Upper lobe of left lung (tissue), 6 donors: ENCODE data around the gene AKR7A3. TPM values are rescaled to one million over a fixed set of nuclear protein-coding genes. Genes with fewer than 3 reads are reported as not detected.
A peak's percentile ranks its signal among the peaks of the same experiment; 100 is the strongest.

ENCODE experiments used
- ATAC-seq, 2 donors: fragments of 200-7000 bp; cut with Tn5 transposase; one replicate each; pipeline ENCODE4 v1.9.1; 2022; ENCODE audit warnings: mild to moderate bottlenecking in 2 of 2, moderate library complexity in 2 of 2; ENCODE audit not compliant: low FRiP score in 2 of 2
- DNase-seq, 2 donors: peaks; one replicate each; pipeline ENCODE4 v3.0.0-alpha.2; 2019 to 2020
- H3K27ac ChIP-seq, 4 donors: fragments of 200-600 bp; sonication (generic); one replicate each; pipeline ENCODE4 v1.5.1; 2016 to 2019
- H3K27me3 ChIP-seq, 4 donors: fragments of 200-600 bp; sonication (generic); one replicate each; pipeline ENCODE4 v1.5.1; 2017 to 2019
- H3K36me3 ChIP-seq, 4 donors: fragments of 200-600 bp; sonication (generic); one replicate each; pipeline ENCODE4 v1.5.1; 2016 to 2019
- H3K4me1 ChIP-seq, 4 donors: fragments of 200-600 bp; sonication (generic); one replicate each; pipeline ENCODE4 v1.5.1; 2018 to 2019
- H3K4me3 ChIP-seq, 4 donors: fragments of 200-600 bp; sonication (generic); one replicate each; pipeline ENCODE4 v1.5.1; 2017 to 2019; ENCODE audit warnings: mild to moderate bottlenecking in 2 of 4, moderate library complexity in 1 of 4
- H3K9me3 ChIP-seq, 4 donors: fragments of 200-600 bp; sonication (generic); one replicate each; pipeline ENCODE4 v1.5.1; 2018 to 2019
- CTCF ChIP-seq, 6 experiments: fragments of 450-650 bp in 4 of 6; fragments of 200-600 bp in 2 of 6; sonication (generic) in 2 of 6; IDR thresholded peaks; one replicate each; pipeline ENCODE4 v1.5.1; 2016 to 2019; ENCODE audit warnings: antibody characterized with exemption in 6 of 6
- EP300 ChIP-seq, 4 donors: sonication (generic); formaldehyde crosslinking; IDR thresholded peaks; one replicate each; pipeline ENCODE4 v1.5.1; 2017; ENCODE audit warnings: antibody characterized with exemption in 4 of 4, control low read depth in 2 of 4
- POLR2A ChIP-seq, 4 donors: fragments of 450-650 bp; IDR thresholded peaks; one replicate each; pipeline ENCODE4 v1.5.1; 2016 to 2017; ENCODE audit warnings: antibody characterized with exemption in 4 of 4, mild to moderate bottlenecking in 2 of 4
- POLR2AphosphoS5 ChIP-seq, 2 donors: sonication (generic); formaldehyde crosslinking; IDR thresholded peaks; one replicate each; pipeline ENCODE4 v1.5.1; 2017; ENCODE audit warnings: antibody characterized with exemption in 2 of 2
- WGBS, 2 donors: methylation state at CpG; one replicate each; pipeline ENCODE4 v1.1.5; 2017 to 2018; 5-methylcytosine and 5-hydroxymethylcytosine counted together
- total RNA-seq, 6 donors: library from RNA; depleted of rRNA in 4 of 6; stranded (reverse); fragments of >200 nt in 4 of 6; gene quantifications; one replicate each; pipeline versions ENCODE4 v1.1.0 to v1.2.1, GENCODE V29; 2016 to 2021
- donor health status: DM: no; HTN: no; CAD: no; lungs with moderate emphysema.
- donor health status: DM: no; HTN: yes; CAD: no; lungs with severe emphysema.

Gene AKR7A3
- total RNA-seq, 6 donors from 2014 or later, result 0.91 to 9.4 (median 1.0) TPM; not detected in 1

GRCh38 chr1:19332832-19333231 is 44.3 kb upstream of the AKR7A3 start:
- Histone ChIP-seq H3K4me1 (no peaks in the 10 kb centered on the region), H3K27ac (no peak overlapping the region), H3K9me3 (no peaks in the 10 kb centered on the region), H3K4me3 (no peak overlapping the region), H3K27me3 (no peaks in the 10 kb centered on the region), H3K36me3 (peaks cover 0 to 37% (median 27%) of the 10 kb centered on the region in 4 donors)
- 91 to 92% methylated on average over 8 to 12 of the region's 12 CpGs for WGBS, 2 donors
- TF ChIP-seq POLR2A (IDR thresholded peaks at IDR 0.05), result no peak
- TF ChIP-seq POLR2AphosphoS5 (IDR thresholded peaks at IDR 0.05), result no peak
- DNase-seq (no peak), ATAC-seq (no peak)

- H3K36me3 ChIP-seq, result peaks cover 0 to 46% (median 35%) of the 10 kb centered on the region in 4 donors
- H3K4me1 ChIP-seq, result no peaks in the 10 kb centered on the region
- H3K4me3 ChIP-seq, result no peak overlapping the region
- no peak overlapping the region for H3K27ac ChIP-seq
- 92 to 93% methylated on average over 7 to 13 of the region's 13 CpGs for WGBS, 2 donors
- no peaks in the 10 kb centered on the region for H3K9me3 ChIP-seq
- TF ChIP-seq EP300 (IDR thresholded peaks at IDR 0.05), result no peak
- TF ChIP-seq POLR2A (IDR thresholded peaks at IDR 0.05), result no peak
- no peak for TF ChIP-seq POLR2AphosphoS5 (IDR thresholded peaks at IDR 0.05)
- TF ChIP-seq CTCF (IDR thresholded peaks at IDR 0.05), result no peak
- ATAC-seq (no peak), DNase-seq (no peak)
- H3K27me3 ChIP-seq, result no peaks in the 10 kb centered on the region
These were observed 42.8 kb upstream of the AKR7A3 start for GRCh38 chr1:19331262-19331878.

GRCh38 chr1:19330449-19331135 is 42.0 kb upstream of the AKR7A3 start:
- Histone ChIP-seq H3K36me3 (peaks cover 0 to 54% (median 42%) of the 10 kb centered on the region in 4 donors), H3K4me1 (no peaks in the 10 kb centered on the region), H3K4me3 (no peak overlapping the region), H3K27ac (no peak overlapping the region), H3K27me3 (no peaks in the 10 kb centered on the region), H3K9me3 (no peaks in the 10 kb centered on the region)
- 94 to 97% methylated on average over 11 to 14 of the region's 14 CpGs for WGBS, 2 donors
- DNase-seq (peak in 1 of 2 donors; percentile 76), ATAC-seq (no peak)
- TF ChIP-seq EP300 (IDR thresholded peaks at IDR 0.05) (no peak), POLR2A (IDR thresholded peaks at IDR 0.05) (no peak), CTCF (IDR thresholded peaks at IDR 0.05) (no peak), POLR2AphosphoS5 (IDR thresholded peaks at IDR 0.05) (no peak)

GRCh38 chr1:19329611-19330010 is 41.0 kb upstream of the AKR7A3 start:
- no peaks in the 10 kb centered on the region for H3K27me3 ChIP-seq
- no peak for TF ChIP-seq EP300 (IDR thresholded peaks at IDR 0.05)
- no peak for TF ChIP-seq POLR2A (IDR thresholded peaks at IDR 0.05)
- H3K27ac ChIP-seq, result no peak overlapping the region
- peaks cover 6 to 64% (median 50%) of the 10 kb centered on the region in 4 donors for H3K36me3 ChIP-seq
- no peak overlapping the region for H3K4me3 ChIP-seq
- ATAC-seq (no peak), DNase-seq (no peak)
- H3K9me3 ChIP-seq, result no peaks in the 10 kb centered on the region
- WGBS, 2 donors, result 95 to 98% methylated on average over 5 of the region's 5 CpGs
- no peaks in the 10 kb centered on the region for H3K4me1 ChIP-seq

- Histone ChIP-seq H3K36me3 (peaks cover 10 to 68% (median 54%) of the 10 kb centered on the region in 4 donors), H3K4me3 (no peak overlapping the region), H3K4me1 (no peaks in the 10 kb centered on the region), H3K27me3 (no peaks in the 10 kb centered on the region), H3K27ac (no peak overlapping the region), H3K9me3 (no peaks in the 10 kb centered on the region)
- WGBS, 2 donors, result 87 to 90% methylated on average over 11 to 13 of the region's 13 CpGs
- DNase-seq (no peak), ATAC-seq (no peak)
- TF ChIP-seq POLR2A (IDR thresholded peaks at IDR 0.05) (no peak), POLR2AphosphoS5 (IDR thresholded peaks at IDR 0.05) (no peak), CTCF (IDR thresholded peaks at IDR 0.05) (no peak), EP300 (IDR thresholded peaks at IDR 0.05) (no peak)
These were observed 40.6 kb upstream of the AKR7A3 start for GRCh38 chr1:19329188-19329587.
